SK-N-SH (cell line): Measurements from ENCODE around the gene KAT2A. TPM values are rescaled to one million over a fixed set of nuclear protein-coding genes. Genes with fewer than 3 reads are reported as not detected.
A peak's percentile ranks its signal among the peaks of the same experiment; 100 is the strongest.

ENCODE experiments used
- CTCF ChIA-PET: fragments of 300-600, 350-600 bp; formaldehyde crosslinking; extraction: SDS; loops from one replicate; lab custom pipeline; 2021; lab: Yijun Ruan, JAX
- POLR2A ChIA-PET: fragments of 350-600 bp; sonication (Branson Sonifier 250); formaldehyde crosslinking; extraction: SDS; loops from one replicate; lab custom pipeline; 2020; ENCODE audit warnings: antibody characterized with exemption, inconsistent platforms; lab: Yijun Ruan, JAX
- DNase-seq: peaks from one replicate; pipeline ENCODE4 v3.0.0; 2012
- H2AFZ ChIP-seq: fragments of 200-600 bp; sonication (generic); 2 replicates; pipeline ENCODE4 v1.8.1; 2016; ENCODE audit warnings: antibody characterized with exemption, mild to moderate bottlenecking, low read depth
- H3F3A ChIP-seq: fragments of 200-600 bp; sonication (generic); replicated peaks from 2 replicates; pipeline ENCODE3; 2016; ENCODE audit warnings: antibody characterized with exemption, mild to moderate bottlenecking; ENCODE audit not compliant: insufficient read depth
- H3K27ac ChIP-seq, 2 experiments: fragments of 200-500 bp in 1 of 2; fragments of 200-600 bp in 1 of 2; sonication (Bioruptor generic) in 1 of 2; sonication (generic), shearing (Covaris generic) in 1 of 2; 2 replicates each; pipeline versions ENCODE4 v1.5.1 to v1.6.1; 2014 to 2016; ENCODE audit warnings: low read depth in 2 of 2, inconsistent platforms in 1 of 2, low read length in 1 of 2, mild to moderate bottlenecking in 1 of 2, mixed read lengths in 1 of 2
- H3K27me3 ChIP-seq: fragments of 200-600 bp; sonication (generic), shearing (Covaris generic); 2 replicates; pipeline ENCODE4 v1.6.1; 2016; ENCODE audit warnings: mixed run types; ENCODE audit not compliant: insufficient read depth
- H3K36me3 ChIP-seq, 2 experiments: fragments of 200-500 bp in 1 of 2; fragments of 200-600 bp in 1 of 2; sonication (Bioruptor generic) in 1 of 2; sonication (generic) in 1 of 2; replicated peaks in 1 of 2; 2 replicates each; pipeline versions ENCODE3 to v1.5.1; 2014 to 2016; ENCODE audit warnings: low read length in 1 of 2, mild to moderate bottlenecking in 1 of 2; ENCODE audit not compliant: insufficient read depth in 2 of 2, control insufficient read depth in 1 of 2
- H3K4me1 ChIP-seq, 2 experiments: fragments of 200-500 bp in 1 of 2; fragments of 200-600 bp in 1 of 2; sonication (Bioruptor generic) in 1 of 2; sonication (generic), shearing (Covaris generic) in 1 of 2; 2 replicates each; pipeline versions ENCODE4 v1.5.1 to v1.6.1; 2014 to 2016; ENCODE audit warnings: low read depth in 1 of 2, low read length in 1 of 2, mixed run types in 1 of 2; ENCODE audit not compliant: insufficient read depth in 2 of 2, control insufficient read depth in 1 of 2
- H3K4me2 ChIP-seq: fragments of 200-600 bp; sonication (generic), shearing (Covaris generic); 2 replicates; pipeline ENCODE4 v1.6.1; 2017; ENCODE audit warnings: mixed run types
- H3K4me3 ChIP-seq, 2 experiments: fragments of 200-500 bp in 1 of 2; fragments of 200-600 bp in 1 of 2; sonication (Bioruptor generic) in 1 of 2; sonication (generic), shearing (Covaris generic) in 1 of 2; 2 replicates each; pipeline versions ENCODE4 v1.5.1 to v1.8.1; 2014 to 2016; ENCODE audit warnings: low read depth in 2 of 2, inconsistent platforms in 1 of 2, low read length in 1 of 2, mild to moderate bottlenecking in 1 of 2, mixed read lengths in 1 of 2, moderate library complexity in 1 of 2
- H3K79me2 ChIP-seq: fragments of 200-600 bp; sonication (generic); 2 replicates; pipeline ENCODE4 v1.8.1; 2017; ENCODE audit warnings: mild to moderate bottlenecking; ENCODE audit not compliant: insufficient read depth
- H3K9ac ChIP-seq: fragments of 200-600 bp; sonication (generic); 2 replicates; pipeline ENCODE4 v1.6.1; 2017; ENCODE audit warnings: mixed run types
- H3K9me2 ChIP-seq: fragments of 200-600 bp; sonication (generic); 2 replicates; pipeline ENCODE4 v1.6.1; 2017; ENCODE audit warnings: mixed run types
- H3K9me3 ChIP-seq: fragments of 200-600 bp; sonication (generic); 2 replicates; pipeline ENCODE4 v1.6.1; 2017; ENCODE audit warnings: mixed run types, mild to moderate bottlenecking, moderate library complexity
- H4K20me1 ChIP-seq: fragments of 200-600 bp; sonication (generic); 2 replicates; pipeline ENCODE4 v1.6.1; 2017; ENCODE audit warnings: mild to moderate bottlenecking, mixed run types; ENCODE audit not compliant: insufficient read depth
- ELF1 ChIP-seq: IDR thresholded peaks from 2 replicates; pipeline ENCODE4 v1.4.0; 2012
- FOSL2 ChIP-seq: IDR thresholded peaks from 2 replicates; pipeline ENCODE4 v1.4.0; 2012; ENCODE audit warnings: low read depth, mild to moderate bottlenecking, moderate library complexity, borderline replicate concordance
- FOXJ3 ChIP-seq: sonication (generic); formaldehyde crosslinking; IDR thresholded peaks from 2 replicates; pipeline ENCODE4 v1.5.1; 2020; ENCODE audit warnings: mild to moderate bottlenecking, missing genetic modification reagents
- GATA2 ChIP-seq: sonication (generic); formaldehyde crosslinking; IDR thresholded peaks from 2 replicates; pipeline ENCODE4 v1.5.0; 2020; ENCODE audit warnings: mild to moderate bottlenecking, missing genetic modification reagents
- JUND ChIP-seq: IDR thresholded peaks from 2 replicates; pipeline ENCODE4 v1.4.0; 2012
- MEF2A ChIP-seq: IDR thresholded peaks from 2 replicates; pipeline ENCODE4 v1.4.0; 2012; ENCODE audit warnings: low read depth, borderline replicate concordance
- RAD21 ChIP-seq: IDR thresholded peaks from 2 replicates; pipeline ENCODE4 v1.6.1; 2012; ENCODE audit warnings: mild to moderate bottlenecking, low read length
- RFX5 ChIP-seq: IDR thresholded peaks from 2 replicates; pipeline ENCODE4 v1.6.1; 2012; ENCODE audit warnings: mild to moderate bottlenecking, improper control_type of control experiment, low read length
- TEAD4 ChIP-seq: IDR thresholded peaks from 2 replicates; pipeline ENCODE4 v1.4.0; 2012; ENCODE audit warnings: mild to moderate bottlenecking, borderline replicate concordance; ENCODE audit not compliant: insufficient read depth
- WGBS: methylation state at CpG from one replicate; pipeline ENCODE4 v1.1.6; 2017; ENCODE audit warnings: low lambda C conversion rate; 5-methylcytosine and 5-hydroxymethylcytosine counted together
- polyA plus RNA-seq, 3 experiments: library from polyadenylated mRNA; depleted of rRNA; stranded (reverse); fragments of >200 nt; gene quantifications; 2 replicates each; pipeline ENCODE4 v1.2.3, GENCODE V29; 2012
- TF ChIP-seq, protein P1 (sequence below): fragments of 150-350 bp; IDR thresholded peaks from 2 replicates; pipeline ENCODE4 v1.6.1; 2016; ENCODE audit warnings: mild to moderate bottlenecking, low read depth, low read length
- TF ChIP-seq, protein P2 (sequence below): IDR thresholded peaks from 2 replicates; pipeline ENCODE4 v1.4.0; 2012; ENCODE audit warnings: low read depth

Gene KAT2A
- polyA plus RNA-seq, 1 of the 3 experiments (the other 2 are of a cell fraction): 45.1 TPM

- no peak for TF ChIP-seq FOXJ3 (CRISPR knock-in tag)
Measured at GRCh38 chr17:42135664-42136653, 14.8 kb upstream of the KAT2A start (continued).

DNA sequence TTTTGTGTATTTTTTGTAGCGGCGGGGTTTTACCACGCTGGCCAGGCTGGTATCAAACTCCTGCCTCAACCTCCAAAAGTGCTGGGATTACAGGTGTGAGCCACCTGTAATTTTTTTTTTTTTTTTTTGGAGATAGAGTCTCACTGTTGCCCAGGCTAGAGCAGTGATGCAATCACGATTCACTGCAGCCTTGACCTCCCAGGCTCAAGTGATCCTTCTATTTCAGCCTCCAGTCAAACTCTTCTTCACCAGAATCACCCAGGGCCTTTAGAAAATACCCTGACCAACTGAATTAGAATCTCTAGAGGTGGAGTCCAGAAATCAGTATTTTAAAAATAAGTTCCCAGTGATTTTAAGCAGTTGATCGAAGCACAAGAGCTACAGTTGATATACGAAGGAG, 14.0 kb upstream of the KAT2A start:
- H3K36me3 ChIP-seq: peaks cover 15 to 18% of the 10 kb centered on the region in 2 experiments
- H3K9ac ChIP-seq: no peak overlapping the region
- no peak for TF ChIP-seq FOSL2
- TF ChIP-seq RFX5: no peak
- no peak for TF ChIP-seq GATA2 (CRISPR knock-in tag)
- TF ChIP-seq, protein P1, sequence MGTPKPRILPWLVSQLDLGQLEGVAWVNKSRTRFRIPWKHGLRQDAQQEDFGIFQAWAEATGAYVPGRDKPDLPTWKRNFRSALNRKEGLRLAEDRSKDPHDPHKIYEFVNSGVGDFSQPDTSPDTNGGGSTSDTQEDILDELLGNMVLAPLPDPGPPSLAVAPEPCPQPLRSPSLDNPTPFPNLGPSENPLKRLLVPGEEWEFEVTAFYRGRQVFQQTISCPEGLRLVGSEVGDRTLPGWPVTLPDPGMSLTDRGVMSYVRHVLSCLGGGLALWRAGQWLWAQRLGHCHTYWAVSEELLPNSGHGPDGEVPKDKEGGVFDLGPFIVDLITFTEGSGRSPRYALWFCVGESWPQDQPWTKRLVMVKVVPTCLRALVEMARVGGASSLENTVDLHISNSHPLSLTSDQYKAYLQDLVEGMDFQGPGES: no peak
- TF ChIP-seq RAD21: no peak
- no peak for TF ChIP-seq ELF1
- no peak for TF ChIP-seq JUND
- TF ChIP-seq, protein P2, sequence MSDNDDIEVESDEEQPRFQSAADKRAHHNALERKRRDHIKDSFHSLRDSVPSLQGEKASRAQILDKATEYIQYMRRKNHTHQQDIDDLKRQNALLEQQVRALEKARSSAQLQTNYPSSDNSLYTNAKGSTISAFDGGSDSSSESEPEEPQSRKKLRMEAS: no peak
- no peak for TF ChIP-seq MEF2A
- TF ChIP-seq, all 33 proteins: peak for 0
- no peak for DNase-seq
- POLR2A ChIA-PET: interaction anchor here (0.9 kb wide), 1 partner anchor 14 kb away, joined by 3 read pairs; the partner anchor contains the start of gene KAT2A
- H3F3A ChIP-seq: peaks cover 6% of the 10 kb centered on the region
- no peaks in the 10 kb centered on the region for H3K9me2 ChIP-seq
- H3K4me3 ChIP-seq: no peak overlapping the region
- 0 out of 4 replicates have a peak overlapping the region, but pooled peaks of 1 of the 2 experiments have one; percentile 12 for H3K27ac ChIP-seq
- peaks cover 23 to 29% of the 10 kb centered on the region in 2 experiments; a peak in 3 of 4 replicates for H3K4me1 ChIP-seq
- H2AFZ ChIP-seq: no peak overlapping the region
- 86% methylated on average over 6 of the region's 6 CpGs for WGBS
- no peaks in the 10 kb centered on the region for H3K9me3 ChIP-seq
- peaks cover 97% of the 10 kb centered on the region for H3K79me2 ChIP-seq
- H3K4me2 ChIP-seq: no peak overlapping the region
- H3K27me3 ChIP-seq: no peaks in the 10 kb centered on the region
- CTCF ChIA-PET: interaction anchor here (2.9 kb wide), 1 partner anchor 46 kb away, joined by 13 read pairs; the partner anchor contains the start of gene KCNH4
- peaks cover 69% of the 10 kb centered on the region for H4K20me1 ChIP-seq

DNA sequence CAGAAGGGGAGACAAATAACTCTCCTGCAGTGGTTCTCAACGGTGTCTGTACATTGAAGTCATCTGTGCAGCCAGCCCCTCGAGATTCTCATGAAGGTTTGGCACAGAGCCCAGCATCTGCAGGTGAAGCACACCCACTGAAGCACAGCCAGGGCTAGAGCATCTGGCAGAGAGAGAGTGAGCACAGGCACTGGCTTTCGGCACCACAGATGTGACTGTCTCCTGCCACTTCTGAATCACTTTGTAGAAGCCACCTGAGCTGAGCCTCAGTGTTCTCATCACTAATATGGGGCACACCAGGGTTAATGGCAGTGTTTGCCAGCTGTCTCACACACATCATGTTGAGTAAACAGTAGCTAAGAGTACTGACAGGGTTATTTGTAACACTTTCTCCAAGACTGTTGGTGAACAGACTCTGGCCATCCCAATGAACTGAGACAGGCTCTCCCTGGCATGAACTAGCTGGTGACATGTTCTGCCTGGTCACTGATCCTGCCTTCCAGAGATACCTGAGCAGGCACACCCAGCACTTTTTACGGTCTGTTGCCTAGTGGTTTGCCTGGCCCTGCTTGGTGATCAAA, 12.4 kb upstream of the KAT2A start:
- peaks cover 24 to 34% of the 10 kb centered on the region in 2 experiments for H3K36me3 ChIP-seq
- H3K9me3 ChIP-seq: no peaks in the 10 kb centered on the region
- no peaks in the 10 kb centered on the region for H3K9me2 ChIP-seq
- no peak for DNase-seq
- TF ChIP-seq TEAD4 (no peak), JUND (no peak)
- TF ChIP-seq, all 33 proteins: peak for 0
- peaks cover 53% of the 10 kb centered on the region for H4K20me1 ChIP-seq
- H3K27me3 ChIP-seq: no peaks in the 10 kb centered on the region
- H2AFZ ChIP-seq: no peak overlapping the region
- WGBS: 45% methylated on average over 4 of the region's 4 CpGs
- peak overlapping the region in 1 of 2 experiments; percentile 25; a peak in 3 of 4 replicates for H3K27ac ChIP-seq
- ChIA-PET CTCF (interaction anchor here (0.8 to 2.9 kb wide), 5 partner anchors 13 to 273 kb away, joined by 3 to 13 read pairs (median 4); partner anchors contain the start of gene KCNH4), POLR2A (interaction anchor here (0.5 to 0.6 kb wide), 2 partner anchors 12 to 143 kb away, joined by 3 read pairs; no protein-coding TSS in a partner anchor)
- no peak overlapping the region for H3K4me3 ChIP-seq
- H3K4me2 ChIP-seq: peak overlapping the region; percentile 36; the same call in 1 of the 2 replicates
- no peak overlapping the region for H3K9ac ChIP-seq
- H3K79me2 ChIP-seq: peaks cover 89% of the 10 kb centered on the region
- H3F3A ChIP-seq: peaks cover 6% of the 10 kb centered on the region
- peaks cover 17 to 29% of the 10 kb centered on the region in 2 experiments; a peak in 3 of 4 replicates for H3K4me1 ChIP-seq
